HEK293T (cell line): ENCODE data around the gene GNAQ.

Experiments
- CTCF ChIA-PET: fragments of 350-600 bp; formaldehyde crosslinking; extraction: SDS; loops from one replicate; lab custom pipeline; 2021; ENCODE audit warnings: antibody characterized with exemption, inconsistent platforms; lab: Yijun Ruan, JAX
- POLR2A ChIA-PET: fragments of 350-600 bp; formaldehyde crosslinking; extraction: SDS; loops from one replicate; lab custom pipeline; 2020; ENCODE audit warnings: antibody characterized with exemption, inconsistent platforms; lab: Yijun Ruan, JAX
- DNase-seq: peaks from one replicate; pipeline ENCODE4 v3.0.0; 2012; ENCODE audit warnings: mixed read lengths; ENCODE audit errors: extremely low spot score
- ARNT ChIP-seq: fragments of 450-650 bp; IDR thresholded peaks from 2 replicates; pipeline ENCODE4 v1.6.1; 2017; ENCODE audit warnings: mild to moderate bottlenecking
- BHLHE40 ChIP-seq: fragments of 450-650 bp; IDR thresholded peaks from 2 replicates; pipeline ENCODE4 v1.6.1; 2016; ENCODE audit warnings: mild to moderate bottlenecking, moderate library complexity, borderline replicate concordance
- CTBP1 ChIP-seq: fragments of 450-650 bp; IDR thresholded peaks from 2 replicates; pipeline ENCODE4 v1.6.1; 2016; ENCODE audit warnings: borderline replicate concordance
- ELF4 ChIP-seq: fragments of 450-650 bp; IDR thresholded peaks from 2 replicates; pipeline ENCODE4 v1.6.1; 2017; ENCODE audit warnings: antibody characterized with exemption
- FOXA1 ChIP-seq: fragments of 450-650 bp; IDR thresholded peaks from 2 replicates; pipeline ENCODE4 v1.6.1; 2016; ENCODE audit warnings: mild to moderate bottlenecking
- FOXK2 ChIP-seq: fragments of 450-650 bp; IDR thresholded peaks from 2 replicates; pipeline ENCODE4 v1.6.1; 2016; ENCODE audit warnings: mild to moderate bottlenecking
- FOXM1 ChIP-seq: fragments of 450-650 bp; IDR thresholded peaks from 2 replicates; pipeline ENCODE4 v1.6.1; 2017; ENCODE audit warnings: mild to moderate bottlenecking, borderline replicate concordance
- HDGF ChIP-seq: fragments of 450-650 bp; IDR thresholded peaks from 2 replicates; pipeline ENCODE4 v1.6.1; 2017; ENCODE audit warnings: antibody characterized with exemption, borderline replicate concordance
- L3MBTL2 ChIP-seq: fragments of 450-650 bp; conservative IDR thresholded peaks from 2 replicates; pipeline ENCODE4 v1.6.1; 2016; ENCODE audit warnings: mild to moderate bottlenecking
- LEF1 ChIP-seq: fragments of 450-650 bp; IDR thresholded peaks from 2 replicates; pipeline ENCODE4 v1.6.1; 2017; ENCODE audit warnings: mild to moderate bottlenecking, borderline replicate concordance
- NFRKB ChIP-seq: fragments of 450-650 bp; IDR thresholded peaks from 2 replicates; pipeline ENCODE4 v1.6.1; 2016; ENCODE audit warnings: mild to moderate bottlenecking, moderate library complexity
- PKNOX1 ChIP-seq: fragments of 450-650 bp; IDR thresholded peaks from 2 replicates; pipeline ENCODE4 v1.6.1; 2016
- SP1 ChIP-seq: fragments of 450-650 bp; IDR thresholded peaks from 2 replicates; pipeline ENCODE4 v1.6.1; 2017
- SUZ12 ChIP-seq: fragments of 450-650 bp; IDR thresholded peaks from 2 replicates; pipeline ENCODE4 v1.6.1; 2016; ENCODE audit warnings: mild to moderate bottlenecking
- TARDBP ChIP-seq: fragments of 450-650 bp; IDR thresholded peaks from 2 replicates; pipeline ENCODE4 v1.6.1; 2016
- ZNF384 ChIP-seq: fragments of 450-650 bp; IDR thresholded peaks from 2 replicates; pipeline ENCODE4 v1.6.1; 2016

Gene GNAQ

GRCh38 chr9:78031444-78031892, at the start of gene GNAQ:
TSS of gene GNAQ (minus strand) at chr9:78031811. CDS start at chr9:78031235, 576 bp downstream.
- no peak for DNase-seq
- TF ChIP-seq FOXA1 (no peak), ZNF384 (no peak), BHLHE40 (no peak), FOXM1 (no peak), NFRKB (no peak), CTBP1 (no peak), SP1 (no peak), ARNT (no peak), LEF1 (no peak), TARDBP (no peak), PKNOX1 (no peak), FOXK2 (no peak), L3MBTL2 (no peak), HDGF (no peak), SUZ12 (no peak), ELF4 (no peak)
- ChIA-PET POLR2A (no interaction called here), CTCF (no interaction called here)

GRCh38 chr9:78074385-78075291, 43.0 kb upstream of the GNAQ start:
- TF ChIP-seq HDGF (no peak), ZNF384 (no peak), LEF1 (no peak)
- no peak for DNase-seq
- ChIA-PET CTCF (no interaction called here), POLR2A (no interaction called here)

GRCh38 chr9:78073722-78074121, 42.1 kb upstream of the GNAQ start:
- POLR2A ChIA-PET: no interaction called here
- no peak for DNase-seq
- TF ChIP-seq FOXA1 (no peak), TARDBP (no peak), HDGF (no peak), SP1 (no peak), ARNT (no peak), FOXK2 (no peak), ZNF384 (no peak)
- CTCF ChIA-PET: no interaction called here

GRCh38 chr9:78072586-78073199, 41.1 kb upstream of the GNAQ start:
- POLR2A ChIA-PET: no interaction called here
- CTCF ChIA-PET: no interaction called here
- no peak for TF ChIP-seq FOXA1
- TF ChIP-seq TARDBP: no peak
- no peak for TF ChIP-seq ELF4
- TF ChIP-seq LEF1: no peak
- no peak for TF ChIP-seq HDGF
- TF ChIP-seq BHLHE40: no peak
- no peak for TF ChIP-seq ZNF384
- no peak for TF ChIP-seq L3MBTL2
- TF ChIP-seq SUZ12: no peak
- TF ChIP-seq FOXM1: no peak
- TF ChIP-seq PKNOX1: no peak
- TF ChIP-seq CTBP1: no peak
- TF ChIP-seq SP1: no peak
- no peak for TF ChIP-seq ARNT
- TF ChIP-seq FOXK2: no peak
- TF ChIP-seq NFRKB: no peak
- no peak for DNase-seq

GRCh38 chr9:78070521-78070920, 38.9 kb upstream of the GNAQ start:
- POLR2A ChIA-PET: no interaction called here
- CTCF ChIA-PET: no interaction called here
- no peak for TF ChIP-seq FOXK2
- no peak for TF ChIP-seq SP1
- TF ChIP-seq ELF4: no peak
- TF ChIP-seq NFRKB: no peak
- no peak for TF ChIP-seq ZNF384
- TF ChIP-seq FOXM1: no peak
- no peak for DNase-seq

GRCh38 chr9:78064075-78064474, 32.5 kb upstream of the GNAQ start:
- CTCF ChIA-PET: no interaction called here
- POLR2A ChIA-PET: no interaction called here
- DNase-seq: no peak
- TF ChIP-seq FOXA1 (no peak), ELF4 (no peak), PKNOX1 (no peak), BHLHE40 (no peak), ARNT (no peak), L3MBTL2 (no peak), TARDBP (no peak), FOXK2 (no peak), LEF1 (no peak), CTBP1 (no peak), HDGF (no peak), FOXM1 (no peak)
